Measurements from ENCODE around the gene MLLT6.
"Not testable (repeated sequence)": the region's sequence is repeated elsewhere in the genome, so short reads cannot be mapped to it uniquely, and the experiment has no call there.

The MLLT6 gene

DNA sequence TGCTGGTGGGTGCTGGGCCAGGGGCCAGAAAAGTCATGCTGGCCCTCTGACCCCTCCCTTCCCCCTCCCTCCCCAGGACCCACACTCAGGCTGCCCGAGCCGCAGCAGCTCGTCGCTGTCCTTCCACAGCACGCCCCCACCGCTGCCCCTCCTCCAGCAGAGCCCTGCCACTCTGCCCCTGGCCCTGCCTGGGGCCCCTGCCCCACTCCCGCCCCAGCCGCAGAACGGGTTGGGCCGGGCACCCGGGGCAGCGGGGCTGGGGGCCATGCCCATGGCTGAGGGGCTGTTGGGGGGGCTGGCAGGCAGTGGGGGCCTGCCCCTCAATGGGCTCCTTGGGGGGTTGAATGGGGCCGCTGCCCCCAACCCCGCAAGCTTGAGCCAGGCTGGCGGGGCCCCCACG, 16.7 kb downstream of the MLLT6 start:
- Histone ChIP-seq H3K4me2 (ENCODE audit: low read depth, low read length) (no peak overlapping the region), H3K27ac (ENCODE audit: low read length) (no peak overlapping the region), H3K9me3 (replicated peaks; ENCODE audit: insufficient read depth, low read length) (no peaks in the 10 kb centered on the region), H3K4me1 (ENCODE audit: low read length) (no peaks in the 10 kb centered on the region), H3K27me3 (replicated peaks; ENCODE audit: insufficient read depth, low read length) (no peaks in the 10 kb centered on the region), H3K4me3 (ENCODE audit: low read length) (no peak overlapping the region), H3F3A (ENCODE audit: insufficient read depth, low read length) (no peaks in the 10 kb centered on the region), H3K36me3 (replicated peaks; ENCODE audit: insufficient read depth, low read length) (no peaks in the 10 kb centered on the region), H3K9me2 (replicated peaks; ENCODE audit: insufficient read depth, low read length) (no peaks in the 10 kb centered on the region), H2AFZ (ENCODE audit: low read length) (no peak overlapping the region), H3K9ac (ENCODE audit: low read length) (no peak overlapping the region), H4K20me1 (ENCODE audit: insufficient read depth, low read length) (no peaks in the 10 kb centered on the region), H3K79me2 (ENCODE audit: low read length) (no peaks in the 10 kb centered on the region)
- no peak for DNase-seq
- no peak for TF ChIP-seq EZH2phosphoT487 (IDR thresholded peaks at IDR 0.05; ENCODE audit: low read length)

DNA sequence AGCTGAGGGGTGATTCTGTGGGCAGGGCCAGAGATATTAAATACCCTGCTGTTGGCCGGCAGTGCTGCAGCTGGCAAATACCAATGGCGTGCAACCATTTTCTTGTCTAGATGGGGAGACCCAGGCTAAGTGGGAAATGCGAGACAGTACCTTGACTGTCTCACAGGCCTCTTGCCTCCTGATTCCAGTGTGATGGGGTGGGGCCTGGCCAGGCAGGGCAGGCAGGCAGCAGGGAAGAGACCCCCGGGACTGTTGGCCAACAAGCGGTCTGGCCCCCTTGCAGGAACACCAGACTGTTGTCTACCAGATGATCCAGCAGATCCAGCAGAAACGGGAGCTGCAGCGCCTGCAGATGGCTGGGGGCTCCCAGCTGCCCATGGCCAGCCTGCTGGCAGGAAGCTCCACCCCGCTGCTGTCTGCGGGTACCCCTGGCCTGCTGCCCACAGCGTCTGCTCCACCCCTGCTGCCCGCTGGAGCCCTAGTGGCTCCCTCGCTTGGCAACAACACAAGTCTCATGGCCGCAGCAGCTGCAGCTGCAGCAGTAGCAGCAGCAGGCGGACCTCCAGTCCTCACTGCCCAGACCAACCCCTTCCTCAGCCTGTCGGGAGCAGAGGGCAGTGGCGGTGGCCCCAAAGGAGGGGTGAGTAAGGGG, 19.4 kb downstream of the MLLT6 start:
- H3F3A ChIP-seq (ENCODE audit: insufficient read depth, low read length), result peaks cover 15% of the 10 kb centered on the region
- H3K9me3 ChIP-seq (replicated peaks; ENCODE audit: insufficient read depth, low read length), result no peaks in the 10 kb centered on the region
- H3K9ac ChIP-seq (ENCODE audit: low read length), result no peak overlapping the region
- DNase-seq, result no peak
- no peaks in the 10 kb centered on the region for H3K79me2 ChIP-seq (ENCODE audit: low read length)
- no peaks in the 10 kb centered on the region for H3K27me3 ChIP-seq (replicated peaks; ENCODE audit: insufficient read depth, low read length)
- H2AFZ ChIP-seq (ENCODE audit: low read length), result no peak overlapping the region
- no peaks in the 10 kb centered on the region for H3K4me1 ChIP-seq (ENCODE audit: low read length)
- no peak overlapping the region for H3K27ac ChIP-seq (ENCODE audit: low read length)
- no peaks in the 10 kb centered on the region for H3K9me2 ChIP-seq (replicated peaks; ENCODE audit: insufficient read depth, low read length)
- H3K36me3 ChIP-seq (replicated peaks; ENCODE audit: insufficient read depth, low read length), result no peaks in the 10 kb centered on the region
- H3K4me2 ChIP-seq (ENCODE audit: low read depth, low read length), result no peak overlapping the region
- no peak overlapping the region for H3K4me3 ChIP-seq (ENCODE audit: low read length)
- no peaks in the 10 kb centered on the region for H4K20me1 ChIP-seq (ENCODE audit: insufficient read depth, low read length)
- TF ChIP-seq EZH2phosphoT487 (IDR thresholded peaks at IDR 0.05; ENCODE audit: low read length) (no peak), EZH2 (optimal IDR thresholded peaks at IDR 0.05; ENCODE audit: low read depth, low read length) (no peak)
- TF ChIP-seq, protein P1, sequence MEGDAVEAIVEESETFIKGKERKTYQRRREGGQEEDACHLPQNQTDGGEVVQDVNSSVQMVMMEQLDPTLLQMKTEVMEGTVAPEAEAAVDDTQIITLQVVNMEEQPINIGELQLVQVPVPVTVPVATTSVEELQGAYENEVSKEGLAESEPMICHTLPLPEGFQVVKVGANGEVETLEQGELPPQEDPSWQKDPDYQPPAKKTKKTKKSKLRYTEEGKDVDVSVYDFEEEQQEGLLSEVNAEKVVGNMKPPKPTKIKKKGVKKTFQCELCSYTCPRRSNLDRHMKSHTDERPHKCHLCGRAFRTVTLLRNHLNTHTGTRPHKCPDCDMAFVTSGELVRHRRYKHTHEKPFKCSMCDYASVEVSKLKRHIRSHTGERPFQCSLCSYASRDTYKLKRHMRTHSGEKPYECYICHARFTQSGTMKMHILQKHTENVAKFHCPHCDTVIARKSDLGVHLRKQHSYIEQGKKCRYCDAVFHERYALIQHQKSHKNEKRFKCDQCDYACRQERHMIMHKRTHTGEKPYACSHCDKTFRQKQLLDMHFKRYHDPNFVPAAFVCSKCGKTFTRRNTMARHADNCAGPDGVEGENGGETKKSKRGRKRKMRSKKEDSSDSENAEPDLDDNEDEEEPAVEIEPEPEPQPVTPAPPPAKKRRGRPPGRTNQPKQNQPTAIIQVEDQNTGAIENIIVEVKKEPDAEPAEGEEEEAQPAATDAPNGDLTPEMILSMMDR (IDR thresholded peaks at IDR 0.05; ENCODE audit: low read length), result no peak

DNA sequence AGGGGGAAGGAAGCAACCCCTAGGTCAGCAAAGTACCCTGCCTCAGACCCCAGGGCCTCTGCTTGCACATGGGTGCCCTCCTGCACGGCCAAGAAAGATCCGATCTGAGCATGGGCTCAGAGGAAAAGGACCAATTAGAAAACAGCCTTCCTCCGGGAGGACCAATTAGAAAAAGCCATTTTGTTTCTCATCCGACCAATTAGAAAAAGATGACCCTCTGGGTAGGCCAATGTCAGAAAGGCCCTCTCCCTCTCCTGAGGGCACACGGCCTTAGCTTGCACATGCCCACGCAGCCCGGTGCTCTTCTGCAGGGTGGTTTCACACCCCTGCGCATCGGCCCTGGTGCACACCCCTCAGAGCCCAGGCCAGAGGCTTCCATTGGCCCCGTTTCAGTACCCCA, 20.0 kb downstream of the MLLT6 start:
- DNase-seq, result no peak
- Histone ChIP-seq H4K20me1 (ENCODE audit: insufficient read depth, low read length) (no peaks in the 10 kb centered on the region), H3K9me2 (replicated peaks; ENCODE audit: insufficient read depth, low read length) (no peaks in the 10 kb centered on the region), H3K4me1 (ENCODE audit: low read length) (no peaks in the 10 kb centered on the region), H3K9ac (ENCODE audit: low read length) (no peak overlapping the region), H3K9me3 (replicated peaks; ENCODE audit: insufficient read depth, low read length) (no peaks in the 10 kb centered on the region), H3K27ac (ENCODE audit: low read length) (no peak overlapping the region), H3K79me2 (ENCODE audit: low read length) (no peaks in the 10 kb centered on the region), H3K36me3 (replicated peaks; ENCODE audit: insufficient read depth, low read length) (no peaks in the 10 kb centered on the region), H3K4me3 (ENCODE audit: low read length) (no peak overlapping the region), H3F3A (ENCODE audit: insufficient read depth, low read length) (peaks cover 19% of the 10 kb centered on the region), H3K27me3 (replicated peaks; ENCODE audit: insufficient read depth, low read length) (no peaks in the 10 kb centered on the region), H3K4me2 (ENCODE audit: low read depth, low read length) (no peak overlapping the region), H2AFZ (ENCODE audit: low read length) (no peak overlapping the region)
- TF ChIP-seq EZH2phosphoT487 (IDR thresholded peaks at IDR 0.05; ENCODE audit: low read length), result no peak
- TF ChIP-seq EZH2 (optimal IDR thresholded peaks at IDR 0.05; ENCODE audit: low read depth, low read length), result no peak
- TF ChIP-seq, protein P1 (IDR thresholded peaks at IDR 0.05; ENCODE audit: low read length), result no peak

DNA sequence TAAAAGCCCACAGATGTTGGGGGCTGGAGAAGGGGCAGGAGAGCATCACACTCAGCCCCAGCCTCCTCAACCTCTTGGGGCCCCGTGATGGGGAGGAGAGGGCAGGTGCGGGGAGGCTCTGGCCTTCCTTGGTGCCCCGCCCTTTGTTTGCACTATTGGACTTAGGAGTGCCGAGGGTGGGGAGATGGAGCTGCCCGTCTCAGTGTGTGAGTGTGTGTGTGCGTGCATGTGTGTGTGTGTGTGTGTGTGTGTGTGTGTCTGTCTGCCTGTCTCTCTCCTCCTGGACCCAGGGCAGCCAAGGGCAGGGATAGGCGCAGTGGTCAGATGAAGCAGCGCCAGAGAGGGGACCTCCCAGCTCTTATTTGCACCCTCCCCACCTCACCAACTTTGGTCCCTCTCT, 21.1 kb downstream of the MLLT6 start:
- not testable (repeated sequence) for H3K4me2 ChIP-seq (ENCODE audit: low read depth, low read length); H3K9ac ChIP-seq (ENCODE audit: low read length); H3K79me2 ChIP-seq (ENCODE audit: low read length); H3K27ac ChIP-seq (ENCODE audit: low read length); H3K9me2 ChIP-seq (replicated peaks; ENCODE audit: insufficient read depth, low read length); H2AFZ ChIP-seq (ENCODE audit: low read length); H3K4me3 ChIP-seq (ENCODE audit: low read length); H4K20me1 ChIP-seq (ENCODE audit: insufficient read depth, low read length); H3K4me1 ChIP-seq (ENCODE audit: low read length); H3K27me3 ChIP-seq (replicated peaks; ENCODE audit: insufficient read depth, low read length); H3K36me3 ChIP-seq (replicated peaks; ENCODE audit: insufficient read depth, low read length); DNase-seq; H3K9me3 ChIP-seq (replicated peaks; ENCODE audit: insufficient read depth, low read length)
- H3F3A ChIP-seq (ENCODE audit: insufficient read depth, low read length), result peaks cover 19% of the 10 kb centered on the region
